GM18517 (cell line): ENCODE measurements around the gene TSHZ1.

Experiments
- ATAC-seq: cut with Tn5 transposase; IDR thresholded peaks from one replicate; pipeline ENCODE4 v1.9.1; 2021; ENCODE audit warnings: mild to moderate bottlenecking, moderate library complexity; ENCODE audit not compliant: unreplicated experiment

The TSHZ1 gene

DNA sequence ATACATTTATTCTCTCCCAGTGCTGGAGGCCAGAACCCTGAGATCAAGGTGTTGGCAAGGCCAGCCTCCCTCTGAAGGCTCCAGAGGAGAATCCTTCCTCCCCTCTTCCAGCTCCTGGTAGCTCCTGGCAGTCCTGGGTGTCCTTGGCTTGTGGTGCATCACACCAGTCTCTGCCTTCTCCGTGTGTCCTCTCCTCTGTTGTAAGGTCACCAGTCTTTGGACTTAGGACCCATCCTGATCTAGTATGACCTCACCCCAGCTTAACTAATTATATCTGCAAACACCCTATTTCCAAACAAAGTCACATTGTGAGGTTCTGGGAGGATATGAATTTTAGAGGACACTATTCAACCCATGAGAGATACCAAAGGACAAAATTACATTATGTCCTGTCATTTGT, 31.1 kb downstream of the TSHZ1 start:
- ATAC-seq, result no peak

DNA sequence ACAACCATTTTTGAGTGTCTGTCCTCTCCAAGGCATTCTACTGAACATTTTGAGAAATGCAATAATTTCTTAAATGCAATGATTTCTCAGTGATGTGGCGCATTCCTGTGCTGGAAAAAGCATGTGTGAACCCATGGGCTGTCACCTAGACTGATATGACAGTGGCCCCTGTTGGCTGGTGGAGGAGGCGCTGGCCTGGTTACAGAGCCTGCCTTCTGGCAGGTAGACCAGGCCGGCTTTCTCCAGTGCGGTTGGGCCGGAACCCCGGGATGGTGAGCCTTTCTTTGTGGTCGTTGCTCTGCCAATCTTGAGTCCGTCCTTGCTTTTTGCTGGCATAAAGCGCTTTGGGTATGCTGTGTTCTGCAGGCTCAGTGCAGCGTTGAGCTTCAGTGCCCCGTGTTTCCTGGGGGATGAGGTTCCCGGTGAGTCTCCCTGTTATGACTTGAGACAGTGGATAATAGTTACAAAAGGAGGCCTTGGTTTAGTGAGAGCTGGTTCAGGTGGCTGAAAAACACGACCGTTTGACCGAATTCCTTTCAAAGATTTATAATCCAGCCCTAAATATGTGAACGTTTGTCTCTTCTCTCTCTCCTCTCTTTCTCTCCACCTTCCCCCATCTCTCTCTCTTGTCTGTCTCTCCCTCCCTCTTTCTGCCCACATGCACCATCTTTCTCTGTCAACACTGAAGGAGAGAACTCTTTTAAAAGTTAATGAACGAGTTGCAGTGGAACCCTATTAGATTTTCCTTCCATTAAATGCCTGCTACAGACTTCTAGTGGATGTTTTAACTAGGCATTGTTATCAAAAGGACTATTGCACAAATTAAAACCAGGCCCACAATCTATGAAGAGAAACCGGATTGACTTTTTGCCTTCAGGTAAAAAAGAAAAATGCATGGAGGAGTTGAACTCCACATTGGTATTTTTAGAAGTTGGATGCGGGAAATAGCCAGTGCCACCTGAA, 34.0 kb downstream of the TSHZ1 start:
- no peak for ATAC-seq

DNA sequence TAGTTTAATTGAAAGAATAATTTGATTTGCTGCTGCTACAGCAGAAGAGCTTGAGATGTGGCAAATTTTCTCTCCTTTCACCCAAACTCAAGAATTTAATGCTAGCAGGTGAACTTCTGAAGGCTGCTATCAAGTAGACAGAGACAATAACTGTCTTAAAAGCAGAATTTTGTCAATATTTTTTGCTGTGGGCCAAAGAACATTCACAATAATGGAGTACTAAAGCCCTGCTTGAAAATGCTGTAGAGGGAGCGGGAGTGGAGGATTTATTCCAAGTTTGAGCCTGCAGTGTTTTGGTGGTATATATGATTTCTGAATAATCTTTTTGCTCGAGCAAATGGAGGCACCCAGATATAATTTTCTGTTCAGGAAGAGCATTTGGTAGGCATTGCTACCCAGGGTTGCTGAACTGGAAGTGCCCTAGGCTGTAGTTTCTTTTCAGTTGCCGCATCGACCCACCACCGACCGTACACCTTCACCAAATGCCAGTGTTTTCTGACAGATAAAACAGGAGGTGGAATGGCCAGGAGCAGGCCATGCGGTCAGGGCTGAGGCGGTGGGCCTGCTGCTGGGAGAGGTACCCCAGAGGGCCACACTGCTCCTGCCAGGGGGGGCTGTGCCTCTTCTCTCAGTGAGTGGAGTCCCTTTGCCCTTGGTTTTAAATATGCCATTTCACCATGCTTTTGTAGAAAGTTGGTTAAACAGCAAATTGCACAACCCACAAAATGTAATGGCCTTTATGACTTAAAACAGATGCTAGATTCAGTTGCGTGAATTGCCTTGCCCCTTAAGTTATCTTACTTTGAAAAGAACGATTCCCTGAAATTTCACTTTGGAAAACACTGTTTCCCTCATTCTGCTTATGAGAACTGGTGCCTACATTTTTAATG, 36.4 kb downstream of the TSHZ1 start:
- ATAC-seq, result no peak

DNA sequence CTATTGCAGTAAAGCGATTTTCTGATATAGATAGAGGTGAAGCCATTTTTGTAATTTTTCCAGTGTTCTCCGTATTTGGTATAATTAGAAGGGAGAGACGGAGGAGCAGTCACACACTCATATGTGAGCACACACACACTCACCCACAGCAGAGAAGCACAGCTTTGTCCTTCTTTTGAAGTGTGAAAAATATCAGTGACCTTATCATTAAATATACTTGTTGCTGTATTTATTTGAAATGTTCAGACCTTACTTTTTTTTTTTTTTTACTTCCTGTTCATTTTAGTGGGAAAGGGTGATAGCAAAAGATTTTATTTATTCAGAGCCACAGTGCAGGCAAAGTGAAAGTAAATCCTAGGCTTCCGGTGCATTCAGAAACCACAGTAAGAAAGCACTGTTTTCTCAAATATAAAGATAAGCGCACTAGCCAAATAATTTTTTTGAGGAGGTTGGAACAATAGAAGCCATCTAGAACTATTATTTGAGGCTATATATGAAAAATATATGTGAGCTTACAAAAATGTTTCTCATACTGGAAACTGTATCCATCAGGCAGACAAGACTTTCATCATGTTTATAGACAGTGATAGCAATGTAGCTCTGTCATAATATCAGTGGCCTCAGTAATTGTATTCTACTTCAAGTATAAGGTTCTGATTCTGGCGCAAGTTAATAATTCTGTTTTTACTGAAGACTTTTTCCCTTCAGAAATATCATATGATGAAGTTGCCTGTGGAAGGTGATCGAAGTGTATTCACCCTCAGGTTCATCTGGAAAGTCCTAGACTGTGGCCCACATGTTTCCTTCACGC, 37.2 kb downstream of the TSHZ1 start:
- peak; percentile 74 for ATAC-seq

DNA sequence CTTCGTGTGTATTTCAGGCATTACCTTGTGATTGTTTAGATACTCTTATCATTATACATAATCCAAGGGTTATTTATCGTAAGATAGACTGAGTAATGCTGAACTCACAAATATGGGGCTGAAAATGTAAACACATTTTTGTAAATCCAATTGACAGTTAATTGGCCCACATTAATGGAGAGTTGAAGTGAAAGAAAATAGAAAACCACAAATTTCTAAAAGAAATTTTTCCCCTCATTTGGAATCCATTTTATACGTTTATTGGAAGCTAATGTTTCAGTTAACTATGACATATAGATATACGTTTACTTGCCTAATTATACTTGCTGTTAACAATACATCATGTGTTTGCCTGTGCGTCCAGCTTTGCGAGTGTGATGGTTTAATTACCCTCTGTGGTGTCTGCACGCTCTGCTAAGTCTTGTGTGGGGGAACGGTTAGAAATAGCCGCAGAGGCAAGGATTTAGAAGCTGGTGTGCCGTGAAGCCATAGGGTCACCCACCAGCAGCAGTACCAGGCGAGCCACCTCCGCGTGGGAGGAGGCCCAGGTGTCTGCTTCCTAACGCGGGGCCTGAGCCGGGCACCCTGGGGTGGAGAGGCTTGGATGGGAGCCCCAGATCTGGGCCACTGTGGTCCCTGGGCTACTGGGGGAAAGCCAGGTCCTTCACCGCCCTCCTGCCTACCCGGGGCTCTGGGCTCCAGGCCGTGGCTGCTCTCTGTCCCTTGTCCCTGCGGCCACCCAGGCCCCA, 38.0 kb downstream of the TSHZ1 start:
- no peak for ATAC-seq

DNA sequence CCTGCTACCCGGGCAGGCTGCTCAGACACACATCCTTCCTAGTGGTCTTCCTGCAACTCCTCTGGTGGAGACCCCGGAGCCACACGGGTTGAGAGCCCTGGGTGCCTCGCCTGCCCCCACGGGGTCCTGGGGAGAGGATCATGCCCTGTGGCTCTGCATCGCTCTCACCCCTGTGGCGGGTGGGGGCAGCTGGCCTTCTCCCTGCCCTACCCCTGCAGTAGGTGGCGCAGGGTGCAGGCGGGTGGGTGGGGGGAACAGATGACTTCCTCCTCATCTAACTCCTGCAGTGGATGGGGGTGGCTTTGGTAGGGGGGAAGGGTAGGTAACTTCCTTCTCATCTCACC, 38.5 kb downstream of the TSHZ1 start:
- ATAC-seq, result no peak

DNA sequence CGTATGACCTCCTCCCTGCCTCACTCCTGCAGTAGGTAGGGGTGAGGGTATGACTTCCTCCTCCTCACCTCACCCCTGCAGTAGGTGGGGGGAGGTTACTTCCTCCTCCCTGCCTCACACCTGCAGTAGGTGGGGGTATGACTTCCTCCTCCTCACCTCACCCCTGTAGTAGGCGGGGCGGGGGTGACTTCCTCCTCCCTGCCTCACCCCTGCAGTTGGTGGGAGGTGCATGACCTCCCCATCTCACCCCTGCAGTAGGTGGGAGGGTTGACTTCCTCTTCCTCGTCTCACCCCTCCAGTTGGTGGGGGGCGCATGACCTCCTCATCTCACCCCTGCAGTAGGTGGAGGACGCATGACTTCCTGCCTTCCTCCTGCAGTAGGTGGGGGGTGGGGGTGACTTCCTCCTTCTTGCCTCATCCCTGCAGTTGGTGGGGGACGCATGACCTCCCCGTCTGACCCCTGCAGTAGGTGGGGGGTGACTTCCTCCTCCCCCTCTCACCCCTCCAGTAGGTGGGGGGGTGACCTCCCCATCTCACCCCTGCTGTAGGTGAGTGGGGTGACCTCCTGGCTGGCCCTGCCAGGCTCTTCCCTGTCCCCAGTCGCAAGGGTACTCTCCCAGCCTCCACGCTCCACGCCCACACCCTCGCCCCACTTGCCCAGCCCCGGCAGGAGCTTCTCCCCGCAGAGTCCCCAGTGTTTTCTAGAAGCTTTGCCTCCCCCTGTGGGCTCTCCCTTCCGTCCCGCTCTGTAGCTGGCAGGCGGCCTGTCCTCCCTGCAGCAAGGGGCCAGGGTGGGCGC, 39.3 kb downstream of the TSHZ1 start:
- no peak for ATAC-seq

DNA sequence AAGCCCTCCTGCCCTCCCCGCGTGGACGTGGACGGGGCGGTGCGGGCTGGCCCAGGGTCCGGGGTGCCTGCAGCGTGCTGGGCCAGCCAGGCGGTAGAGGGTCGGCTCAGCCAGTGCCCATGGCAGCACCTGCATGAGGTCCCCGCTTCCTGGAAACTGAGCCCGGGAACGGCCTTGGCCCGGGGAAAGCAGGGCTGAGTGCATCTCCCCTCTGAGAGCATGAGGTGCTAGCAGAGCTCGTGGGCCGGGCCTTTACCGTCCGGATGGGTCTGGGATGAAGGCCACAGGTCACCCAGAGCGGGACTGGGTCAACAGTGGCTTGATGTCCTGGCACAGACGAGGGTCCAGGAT, 39.8 kb downstream of the TSHZ1 start:
- ATAC-seq, result no peak

DNA sequence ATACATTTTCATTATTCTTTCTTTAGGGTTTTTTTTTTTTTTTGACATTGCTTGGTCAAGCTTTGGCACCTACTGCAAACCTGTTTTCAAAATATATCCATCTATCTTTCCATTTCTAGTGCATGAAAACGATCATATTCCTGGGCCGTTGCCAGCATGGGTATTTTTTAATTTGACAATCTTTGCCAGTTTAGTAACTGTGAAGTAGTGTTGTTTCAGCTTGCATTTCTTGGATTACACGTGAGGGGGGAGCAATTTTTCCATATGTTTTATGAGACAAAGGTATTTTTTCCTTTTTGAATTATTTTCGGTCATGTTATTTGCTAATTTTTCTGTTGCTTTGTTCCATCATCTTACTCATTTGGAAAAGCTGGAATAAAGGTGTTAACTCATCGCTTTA, 40.9 kb downstream of the TSHZ1 start:
- no peak for ATAC-seq

DNA sequence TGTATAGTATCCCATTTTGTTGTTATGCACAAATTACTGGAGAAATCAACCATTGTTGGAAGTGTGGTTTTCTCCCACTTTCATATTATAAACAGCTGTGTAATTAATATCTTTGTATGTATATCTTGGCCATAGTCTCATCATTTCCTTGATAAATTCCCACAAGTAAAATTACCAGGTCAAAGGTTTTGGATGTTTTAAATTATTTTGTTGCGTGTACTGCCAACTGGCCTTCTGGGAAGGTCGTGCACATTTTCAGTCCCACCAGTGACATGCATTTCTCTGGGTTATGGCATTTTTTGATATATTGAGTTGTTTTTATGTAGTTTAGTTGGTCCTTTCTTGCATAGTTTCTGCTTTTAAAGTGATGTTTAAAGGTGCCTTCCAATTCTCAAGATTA, 41.5 kb downstream of the TSHZ1 start:
- no peak for ATAC-seq

DNA sequence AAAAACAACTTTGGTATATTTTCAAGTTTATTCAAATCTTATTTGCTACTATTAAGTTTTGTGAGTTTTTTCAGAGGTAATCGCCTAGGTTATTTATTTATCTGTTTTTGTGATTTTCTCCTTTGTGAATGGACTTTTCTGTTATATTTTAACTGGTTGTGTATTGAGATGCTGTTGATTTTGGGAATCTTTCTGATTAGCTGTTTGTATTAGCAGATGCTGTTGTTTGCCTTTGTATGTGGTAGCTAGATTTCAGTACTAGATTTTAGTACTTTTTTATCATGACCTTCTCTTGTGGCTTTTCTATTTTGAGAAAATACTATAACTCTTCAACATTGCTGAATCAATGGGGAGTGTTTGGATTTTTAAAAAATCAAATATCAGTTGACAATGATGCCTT, 42.4 kb downstream of the TSHZ1 start:
- ATAC-seq, result no peak

DNA sequence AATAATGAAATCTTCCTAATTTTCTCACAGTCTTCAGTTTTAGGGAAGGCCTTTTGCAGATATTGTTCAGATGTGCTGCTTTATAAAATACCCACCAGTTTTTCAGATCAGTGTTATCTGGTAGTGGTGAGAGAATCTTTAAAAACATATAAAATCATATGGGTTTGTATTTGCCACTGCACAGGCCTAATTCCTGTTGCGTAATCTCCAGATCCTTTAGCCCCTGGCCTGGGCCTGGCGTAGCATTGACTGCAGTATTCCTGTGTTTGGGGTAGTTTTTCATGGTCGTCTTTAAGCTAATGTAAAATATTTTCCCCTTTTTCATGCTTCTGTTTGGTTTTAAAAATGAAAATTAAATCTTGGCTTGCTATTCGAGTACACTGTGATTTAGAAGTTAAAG, 43.2 kb downstream of the TSHZ1 start:
- no peak for ATAC-seq

DNA sequence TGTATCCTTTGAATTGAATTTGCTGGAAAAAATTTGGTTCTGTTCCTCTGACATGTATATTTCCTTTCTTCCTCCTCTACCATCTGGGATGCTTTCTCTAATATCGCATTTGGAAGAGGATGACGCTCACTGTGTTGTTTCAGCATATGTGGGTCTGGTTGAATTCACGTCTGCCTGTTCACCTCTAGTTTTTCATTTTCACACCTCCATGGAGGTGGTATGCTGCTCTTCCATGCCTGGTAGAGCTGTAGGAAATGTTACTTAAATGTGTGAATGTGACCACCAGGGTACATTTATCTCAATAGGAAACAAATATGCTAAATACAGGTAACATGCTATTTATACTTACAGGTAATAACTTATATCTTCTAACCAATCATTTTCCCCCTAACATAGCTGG, 44.5 kb downstream of the TSHZ1 start:
- ATAC-seq, result no peak

DNA sequence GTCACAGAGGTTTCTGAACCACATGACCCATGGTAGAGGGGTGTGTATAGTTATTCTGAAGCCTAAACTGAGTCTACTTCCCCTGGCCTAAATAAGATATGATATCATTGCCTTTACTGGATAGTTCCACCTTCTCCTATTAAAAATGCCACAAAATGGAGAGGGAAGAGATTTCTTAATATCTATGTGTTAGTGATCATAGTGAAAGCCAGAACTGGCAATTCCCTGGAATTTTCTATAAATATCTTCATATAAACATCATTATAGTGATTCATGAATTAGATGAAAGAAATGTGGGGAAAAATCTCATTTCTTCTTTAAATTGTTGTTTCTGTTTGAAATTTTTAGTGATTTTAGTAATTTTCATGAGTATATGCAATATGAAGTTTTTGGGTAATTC, 45.8 kb downstream of the TSHZ1 start:
- ATAC-seq, result no peak

DNA sequence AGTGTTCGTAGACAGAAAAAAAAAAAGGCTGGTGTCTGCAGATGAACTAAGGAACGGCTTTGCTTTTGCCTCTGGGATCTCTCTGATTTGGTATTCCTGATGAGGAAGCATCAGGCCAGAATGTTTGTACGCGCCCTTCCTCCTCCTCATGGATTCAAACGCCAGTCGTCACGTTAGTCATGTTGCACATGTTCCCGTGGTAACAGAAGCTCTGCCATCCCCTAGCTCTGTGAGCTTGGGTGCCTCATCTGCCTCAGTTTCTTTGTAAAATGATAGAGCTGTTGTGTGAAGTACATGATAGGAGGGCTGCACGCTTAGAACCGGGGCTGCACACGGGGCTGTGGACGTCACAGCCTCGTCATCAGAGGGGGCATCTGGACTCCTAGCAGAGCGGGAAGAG, 47.0 kb downstream of the TSHZ1 start:
- ATAC-seq, result no peak

DNA sequence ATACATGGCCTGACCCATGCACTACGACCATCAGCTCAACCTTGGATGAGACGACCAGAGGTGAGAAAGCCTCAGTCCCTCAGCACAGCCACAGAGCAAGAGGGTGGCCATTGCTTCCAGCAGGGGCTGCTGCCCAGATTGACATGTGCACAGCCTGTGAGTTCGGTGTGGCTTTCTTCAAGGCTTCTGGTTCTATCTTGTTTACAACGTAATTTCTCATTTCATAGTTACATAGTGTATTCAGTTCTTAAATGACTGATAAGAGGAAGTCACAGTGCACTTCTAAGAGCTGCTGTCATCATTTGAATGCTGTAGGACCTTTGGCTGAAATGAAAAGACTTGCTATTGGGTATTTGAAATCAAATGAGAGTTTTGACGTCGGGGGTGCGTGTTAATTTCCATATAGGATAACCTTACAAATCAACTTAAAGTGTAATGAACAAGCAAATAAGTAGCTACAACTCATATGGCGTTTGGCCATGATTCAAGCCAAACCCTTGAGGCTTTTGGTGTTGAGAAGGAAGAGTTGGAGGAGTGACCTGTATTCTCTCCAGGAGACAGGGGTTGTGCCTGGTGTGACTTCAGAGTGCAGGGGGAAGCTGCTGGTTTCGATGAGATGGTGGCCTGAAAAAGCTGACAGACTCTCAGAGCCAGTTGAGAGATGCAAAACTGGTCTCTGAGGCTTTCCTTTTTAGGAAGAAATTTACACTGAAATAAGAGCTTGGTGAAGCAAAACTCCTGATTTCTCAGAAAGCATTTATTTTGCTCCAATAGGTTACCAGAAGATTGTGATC, 51.0 kb downstream of the TSHZ1 start:
- ATAC-seq, result peak; percentile 78

DNA sequence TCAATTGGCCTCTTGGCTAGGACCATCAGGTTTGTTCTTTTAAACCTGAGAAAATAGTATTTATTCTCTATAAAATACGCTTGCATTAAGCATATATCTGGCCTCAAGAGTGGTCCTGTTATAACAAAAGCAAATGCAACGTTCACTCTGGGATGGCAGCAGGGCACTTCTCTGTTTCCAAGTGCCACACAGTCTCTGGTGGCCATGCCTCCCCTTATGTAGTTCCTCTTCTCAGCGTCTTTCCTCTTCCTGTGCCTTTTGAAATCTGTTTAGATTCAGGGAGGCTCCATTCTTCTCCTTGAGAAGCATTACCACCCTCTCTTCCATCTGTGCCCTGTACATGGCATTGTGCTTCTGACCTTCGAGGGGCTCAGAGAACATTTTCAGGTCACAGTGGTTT, 51.9 kb downstream of the TSHZ1 start:
- no peak for ATAC-seq

DNA sequence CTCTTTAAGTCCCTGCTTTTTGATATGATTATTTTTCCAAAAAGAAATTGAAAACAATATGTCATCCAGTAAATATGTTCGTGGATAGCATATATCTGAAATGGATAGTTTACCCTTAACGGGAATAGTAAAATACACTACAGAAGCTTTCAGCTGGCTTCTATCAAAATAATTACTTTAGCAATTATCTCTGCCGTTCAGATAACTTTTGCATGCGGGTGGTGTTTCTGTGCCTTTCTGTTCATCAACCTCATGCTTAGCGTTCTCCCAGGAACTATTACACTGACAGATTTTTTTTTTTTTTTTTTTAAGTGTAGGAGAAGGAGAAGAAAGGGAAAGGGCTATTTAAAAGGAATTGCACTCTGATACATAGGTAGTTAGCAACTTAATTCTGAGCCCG, 53.6 kb downstream of the TSHZ1 start:
- ATAC-seq, result no peak
